Measurements from ENCODE around the gene MTSS2.
A peak's percentile ranks its signal among the peaks of the same experiment; 100 is the strongest.

Gene MTSS2, protein sequence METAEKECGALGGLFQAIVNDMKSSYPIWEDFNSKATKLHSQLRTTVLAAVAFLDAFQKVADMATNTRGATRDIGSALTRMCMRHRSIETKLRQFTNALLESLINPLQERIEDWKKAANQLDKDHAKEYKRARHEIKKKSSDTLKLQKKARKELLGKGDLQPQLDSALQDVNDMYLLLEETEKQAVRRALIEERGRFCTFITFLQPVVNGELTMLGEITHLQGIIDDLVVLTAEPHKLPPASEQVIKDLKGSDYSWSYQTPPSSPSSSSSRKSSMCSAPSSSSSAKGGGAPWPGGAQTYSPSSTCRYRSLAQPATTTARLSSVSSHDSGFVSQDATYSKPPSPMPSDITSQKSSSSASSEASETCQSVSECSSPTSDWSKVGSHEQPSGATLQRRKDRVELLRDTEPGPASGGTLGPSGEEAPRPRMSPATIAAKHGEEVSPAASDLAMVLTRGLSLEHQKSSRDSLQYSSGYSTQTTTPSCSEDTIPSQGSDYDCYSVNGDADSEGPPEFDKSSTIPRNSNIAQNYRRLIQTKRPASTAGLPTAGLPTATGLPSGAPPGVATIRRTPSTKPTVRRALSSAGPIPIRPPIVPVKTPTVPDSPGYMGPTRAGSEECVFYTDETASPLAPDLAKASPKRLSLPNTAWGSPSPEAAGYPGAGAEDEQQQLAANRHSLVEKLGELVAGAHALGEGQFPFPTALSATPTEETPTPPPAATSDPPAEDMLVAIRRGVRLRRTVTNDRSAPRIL

DNA sequence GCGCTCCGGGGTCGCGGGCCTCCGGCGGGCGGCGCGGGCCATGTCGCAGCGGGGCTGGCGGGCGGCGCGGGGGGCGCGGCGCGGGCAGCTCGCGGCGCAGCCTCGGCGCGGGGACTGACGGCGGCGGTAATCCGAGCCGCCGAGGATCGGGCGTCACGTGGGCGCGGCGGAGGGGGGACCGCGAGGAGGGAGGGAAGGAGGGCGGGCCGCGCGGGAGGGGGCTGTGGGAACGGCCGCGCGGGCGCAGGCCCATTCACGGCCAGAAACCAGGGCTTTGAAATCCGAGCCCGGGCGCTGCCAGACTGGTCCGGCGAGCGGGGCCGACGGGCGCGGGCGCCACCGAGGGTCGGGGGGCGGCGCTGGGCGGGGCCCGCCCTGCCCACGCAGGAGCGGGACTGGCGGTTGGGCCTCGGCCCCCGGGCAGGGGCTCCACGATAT lies at the start of gene MTSS2:
Gene MTSS2, minus strand, starts transcription at position 116 of the 438 bp plus-strand sequence. CDS start 262 bp downstream, outside the sequence.
- peak; percentile 84 for DNase-seq

DNA sequence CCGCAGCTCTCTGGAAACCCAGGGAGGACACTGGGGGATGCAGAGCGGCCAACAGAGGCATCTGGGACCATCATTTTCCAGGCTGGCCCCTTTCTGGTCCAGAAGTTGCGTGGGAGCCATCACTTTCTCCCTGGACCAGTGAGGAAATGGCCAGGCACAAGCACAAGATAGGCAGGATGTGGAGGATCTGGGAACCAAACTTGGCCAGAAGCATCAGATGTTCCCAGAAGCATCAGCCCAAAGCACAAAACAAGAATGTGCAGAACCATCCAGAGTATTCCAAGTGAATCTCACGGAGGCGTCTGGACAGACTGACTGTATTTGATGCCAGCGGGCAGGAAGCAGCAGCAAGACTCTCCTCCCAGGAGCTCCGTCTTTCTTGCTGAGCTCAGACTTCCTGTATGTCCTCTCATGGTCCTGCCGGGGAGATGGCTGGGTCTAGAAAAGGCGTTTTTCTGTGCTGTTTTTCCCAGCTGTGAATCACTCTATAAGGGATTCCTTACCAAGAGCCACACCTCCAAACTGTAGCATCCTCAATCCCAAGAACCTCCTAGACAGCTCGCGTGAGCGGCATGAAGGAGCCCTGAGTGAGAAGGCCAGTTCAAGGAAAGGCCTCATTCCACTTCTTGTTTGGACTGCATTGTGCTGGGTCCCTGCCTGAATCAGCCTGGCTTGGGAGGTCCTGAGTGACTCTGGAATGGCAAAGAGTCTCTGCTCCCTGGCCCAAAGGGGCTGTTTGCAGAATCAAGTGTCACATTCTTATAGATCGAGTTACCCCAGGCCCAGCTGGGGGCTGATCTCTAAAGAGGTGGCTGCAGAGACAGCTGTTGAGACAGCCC lies 49.5 kb upstream of the MTSS2 start:
- peak; percentile 84 for DNase-seq

DNA sequence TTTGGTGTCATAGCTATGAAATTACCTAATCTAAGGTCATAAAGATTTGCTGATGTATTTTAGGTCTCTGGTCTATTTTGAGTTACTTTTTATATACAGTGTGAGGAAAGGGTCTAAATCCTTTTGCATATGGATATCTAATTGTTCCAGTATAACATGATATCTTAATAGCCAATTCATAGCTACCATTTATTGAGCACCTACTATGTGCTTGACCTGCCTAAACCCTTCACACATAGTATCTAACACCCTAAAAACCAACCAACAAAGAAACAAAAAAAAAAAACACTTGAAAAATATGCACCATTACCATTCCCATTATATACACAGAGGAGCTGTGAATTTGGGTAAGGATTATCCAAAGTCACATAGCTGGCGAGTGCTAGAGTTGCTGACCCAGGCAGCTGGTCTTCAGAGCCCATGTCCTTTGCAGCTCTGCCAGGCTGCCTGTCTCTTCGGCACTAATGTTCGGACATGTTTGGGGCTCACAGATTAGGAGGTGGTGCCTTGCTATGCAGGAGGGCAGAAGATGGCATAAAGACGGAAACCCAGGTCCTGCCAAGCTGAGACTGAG lies 48.8 kb upstream of the MTSS2 start:
- DNase-seq: no peak

DNA sequence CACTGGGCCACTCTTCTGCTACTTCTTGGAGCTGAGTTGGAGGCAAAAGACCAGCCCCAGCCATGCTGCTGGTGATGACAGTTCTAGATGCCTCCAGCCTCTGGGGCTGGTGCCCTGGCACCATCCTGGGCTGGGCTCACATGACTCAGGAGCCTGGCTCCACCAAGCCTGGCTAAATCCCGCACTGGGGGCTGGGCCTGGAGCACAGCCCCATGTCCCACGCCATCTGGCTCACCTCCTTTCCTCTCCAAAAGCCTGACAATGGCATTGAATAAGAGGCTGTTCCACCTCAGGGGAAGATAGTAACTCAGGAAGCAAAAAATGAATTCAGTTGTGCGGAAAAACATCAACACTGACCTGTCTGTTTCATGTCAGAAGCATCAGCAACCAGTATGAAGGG lies 45.1 kb upstream of the MTSS2 start:
- DNase-seq: no peak

DNA sequence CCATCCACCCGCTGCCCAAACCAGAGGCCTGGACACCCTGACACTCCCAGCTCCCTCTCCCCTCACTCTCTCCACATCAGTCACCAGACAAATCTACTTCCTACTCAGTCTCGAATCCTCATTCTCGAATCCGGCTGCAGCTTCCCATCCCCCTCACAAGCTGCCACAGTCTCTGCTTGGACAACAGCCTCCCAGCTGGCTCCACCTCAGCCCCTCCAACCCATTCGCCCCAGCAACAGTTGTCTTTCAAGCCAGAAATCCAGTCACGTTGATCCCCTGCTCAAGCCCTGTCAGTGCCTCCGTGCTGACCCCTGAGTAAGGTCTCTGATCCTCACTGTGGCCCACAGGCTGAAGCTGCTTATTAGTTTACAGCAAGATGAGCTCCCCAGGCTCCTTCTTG lies 44.2 kb upstream of the MTSS2 start:
- no peak for DNase-seq

DNA sequence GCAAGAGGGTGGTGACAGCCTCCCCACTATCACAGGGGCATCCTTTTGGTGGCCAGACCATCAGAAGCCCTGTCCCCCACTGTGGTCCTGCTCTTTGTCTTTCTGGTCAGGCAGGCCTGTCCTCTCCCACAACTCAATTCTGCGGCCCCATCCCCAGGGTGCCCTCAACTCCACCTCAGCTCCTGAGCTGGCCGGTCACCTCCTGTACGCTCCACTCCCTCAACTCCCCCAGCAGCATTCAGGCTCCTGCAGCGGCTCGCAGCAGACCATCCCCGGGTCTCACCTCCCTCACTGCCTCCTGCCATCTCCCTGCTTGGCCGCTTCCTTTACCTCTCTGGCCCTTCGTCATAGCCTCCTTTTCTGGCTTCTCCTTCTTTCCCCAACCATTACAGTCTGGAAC lies 43.4 kb upstream of the MTSS2 start:
- DNase-seq: no peak

- no peak for DNase-seq
Observed at GRCh38 chr16:70728150-70728549, 42.3 kb upstream of the MTSS2 start.

DNA sequence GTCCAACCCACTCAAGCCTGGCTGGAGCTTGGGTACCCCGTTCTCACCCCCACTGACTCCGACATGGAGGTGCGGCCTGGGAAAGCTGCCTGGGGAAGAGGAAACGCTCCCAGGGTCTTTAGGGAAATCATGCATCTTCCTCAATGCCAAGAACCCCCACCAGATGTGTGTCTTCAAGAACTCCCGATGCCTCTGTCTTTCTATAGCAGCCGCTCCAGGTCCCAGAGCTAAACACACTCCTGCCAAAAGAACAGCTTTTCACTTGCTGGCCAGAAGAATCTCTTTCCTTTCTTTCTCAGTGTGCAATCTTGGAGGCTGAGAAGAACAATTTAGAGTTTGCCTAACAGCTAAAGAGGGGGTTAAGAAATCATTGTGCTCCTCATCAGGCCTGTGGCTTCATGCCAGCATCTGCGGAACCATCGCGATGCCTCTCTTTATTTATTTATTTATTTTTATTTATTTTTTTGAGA lies 41.1 kb upstream of the MTSS2 start:
- no peak for DNase-seq

GRCh38 chr16:70725912-70726828 lies 40.3 kb upstream of the MTSS2 start:
- DNase-seq: no peak

DNA sequence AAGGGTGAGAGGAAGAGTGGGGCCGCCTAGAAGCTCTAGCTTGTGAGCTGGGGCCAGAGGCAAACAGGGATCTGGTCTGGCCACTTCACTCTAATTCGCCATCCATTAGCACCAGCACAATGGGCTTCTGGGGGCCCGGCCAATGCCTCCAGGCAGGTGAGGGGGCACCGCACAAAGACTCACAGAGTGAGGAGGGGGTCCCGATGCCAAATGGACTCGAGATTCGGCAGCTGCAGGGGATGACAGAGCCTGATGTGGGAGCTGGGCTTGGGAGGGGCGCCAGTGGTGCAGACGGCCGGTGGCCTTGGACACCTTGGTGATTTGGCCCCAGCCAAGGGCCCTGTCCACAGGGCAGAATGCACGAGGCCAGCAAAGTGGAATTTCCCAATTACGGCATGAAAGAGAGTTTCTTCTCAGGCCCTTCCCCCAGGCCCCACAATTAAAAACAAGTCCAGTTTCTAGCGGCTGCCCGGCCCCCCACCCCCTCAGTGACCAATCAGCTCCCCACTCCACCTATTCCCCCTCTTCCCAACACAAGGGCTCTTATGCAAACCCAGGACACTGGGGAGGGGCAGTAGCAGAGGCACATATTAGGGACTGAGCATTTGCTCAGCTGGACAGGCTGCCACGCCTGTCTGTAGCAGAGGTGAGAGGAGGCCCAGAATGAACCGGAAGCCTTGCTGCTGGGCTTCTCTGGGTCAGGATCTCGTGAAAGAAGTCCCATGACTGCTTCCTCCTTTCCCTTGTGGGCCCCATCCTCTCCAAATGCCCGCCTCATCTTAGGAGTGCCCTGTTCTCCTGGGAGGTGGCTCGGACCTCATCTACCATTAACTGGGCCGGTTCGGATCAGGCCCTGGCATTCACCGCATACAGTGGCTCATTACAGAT lies 39.4 kb upstream of the MTSS2 start:
- DNase-seq: no peak

- DNase-seq: no peak
Observed at GRCh38 chr16:70724146-70725023, 38.5 kb upstream of the MTSS2 start.

GRCh38 chr16:70723740-70724145 lies 37.9 kb upstream of the MTSS2 start:
- no peak for DNase-seq

DNA sequence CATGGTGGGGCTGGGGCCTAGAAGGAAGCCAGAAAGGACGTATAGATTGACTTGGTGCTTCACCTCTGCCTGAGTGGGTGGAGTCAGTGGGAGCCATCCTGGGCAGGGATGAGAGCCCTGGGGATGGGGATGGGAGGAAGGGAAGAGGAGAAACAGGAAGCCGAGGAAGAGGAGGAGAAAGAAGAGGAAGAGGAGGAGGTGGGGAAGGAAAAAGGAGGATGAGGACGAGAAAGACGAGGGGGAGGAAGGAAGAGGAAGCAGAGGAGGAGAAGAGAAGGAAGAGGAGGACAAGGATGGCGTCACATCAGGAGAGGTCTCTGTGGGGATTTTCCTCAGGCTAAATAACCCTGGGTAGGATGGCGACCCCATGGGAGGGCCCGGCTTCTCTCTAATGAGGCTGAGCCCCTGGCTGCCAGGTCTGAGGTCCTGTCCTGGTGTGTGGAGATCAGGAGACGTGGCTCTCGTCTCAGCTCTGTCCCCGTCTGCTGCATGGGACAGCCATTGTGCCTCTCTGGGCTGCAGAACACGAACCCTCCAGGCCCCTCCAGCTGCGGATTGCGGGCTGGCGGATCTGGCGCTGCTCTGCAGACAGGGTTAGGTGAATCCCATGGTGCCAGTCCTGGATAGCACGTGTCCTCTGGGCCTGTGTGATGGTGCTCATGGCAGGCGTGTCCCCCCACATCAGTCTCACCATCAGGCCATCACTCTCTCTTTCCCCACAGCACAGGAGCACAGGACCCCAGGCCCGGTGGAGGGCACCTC lies 35.5 kb upstream of the MTSS2 start:
- no peak for DNase-seq

DNA sequence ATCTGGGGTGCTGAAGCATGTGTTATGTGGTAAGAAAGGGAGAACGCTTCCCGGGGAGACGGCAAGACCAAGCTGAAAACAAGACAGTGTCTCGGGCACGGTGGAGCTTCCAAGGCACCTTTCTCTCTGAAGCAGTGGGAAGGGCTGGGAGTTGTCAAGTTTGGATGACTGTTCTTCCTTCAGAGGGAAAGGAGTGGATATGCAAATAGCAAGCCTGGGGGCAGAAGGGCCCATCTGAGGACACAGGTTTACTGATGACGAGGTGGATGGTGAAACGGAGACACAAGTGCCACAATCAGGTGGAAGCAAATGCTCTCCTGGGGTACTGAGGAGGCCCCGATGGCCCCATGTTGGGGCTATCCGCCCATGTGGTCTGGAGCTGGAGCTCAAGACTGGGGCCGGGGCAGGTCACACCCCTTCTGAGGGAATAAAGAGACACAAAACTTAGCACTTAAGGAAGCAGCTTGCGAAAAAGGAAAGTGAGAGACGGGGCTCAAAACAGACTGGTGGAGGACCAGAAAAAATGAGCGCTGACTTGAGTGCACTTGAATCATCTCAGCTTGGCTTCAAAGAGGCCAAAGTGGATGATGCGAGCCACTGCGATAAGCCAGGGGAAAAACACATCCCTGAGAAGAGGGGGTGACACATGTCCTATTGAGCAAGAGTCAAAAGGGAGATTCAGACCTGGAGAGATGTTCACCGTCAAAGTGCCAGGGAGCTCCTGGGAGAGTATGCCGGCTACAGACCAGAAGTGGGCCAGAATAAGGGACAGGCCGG lies 34.8 kb upstream of the MTSS2 start:
- DNase-seq: no peak

DNA sequence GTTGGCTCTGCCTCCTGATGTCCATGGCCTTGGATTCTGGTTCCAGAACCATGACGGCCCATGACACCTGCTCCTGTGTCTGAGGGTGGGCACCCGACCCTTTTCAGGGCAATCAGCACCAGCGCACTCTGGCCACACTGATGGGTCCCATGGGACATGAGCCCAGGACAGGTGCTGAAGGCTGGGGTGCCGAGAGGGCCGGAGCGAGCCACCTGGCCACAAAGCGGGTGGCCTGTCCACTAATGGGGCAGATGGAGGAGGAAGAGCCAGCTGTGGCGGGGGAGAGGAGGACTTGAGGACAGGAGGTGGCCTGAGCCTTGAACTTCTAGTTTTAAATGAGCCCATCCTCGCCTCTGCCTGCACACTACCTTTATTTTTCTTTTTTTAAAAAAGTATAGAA lies 31.2 kb upstream of the MTSS2 start:
- DNase-seq: no peak

GRCh38 chr16:70715860-70716357 lies 30.1 kb upstream of the MTSS2 start:
- peak; percentile 60 for DNase-seq

DNA sequence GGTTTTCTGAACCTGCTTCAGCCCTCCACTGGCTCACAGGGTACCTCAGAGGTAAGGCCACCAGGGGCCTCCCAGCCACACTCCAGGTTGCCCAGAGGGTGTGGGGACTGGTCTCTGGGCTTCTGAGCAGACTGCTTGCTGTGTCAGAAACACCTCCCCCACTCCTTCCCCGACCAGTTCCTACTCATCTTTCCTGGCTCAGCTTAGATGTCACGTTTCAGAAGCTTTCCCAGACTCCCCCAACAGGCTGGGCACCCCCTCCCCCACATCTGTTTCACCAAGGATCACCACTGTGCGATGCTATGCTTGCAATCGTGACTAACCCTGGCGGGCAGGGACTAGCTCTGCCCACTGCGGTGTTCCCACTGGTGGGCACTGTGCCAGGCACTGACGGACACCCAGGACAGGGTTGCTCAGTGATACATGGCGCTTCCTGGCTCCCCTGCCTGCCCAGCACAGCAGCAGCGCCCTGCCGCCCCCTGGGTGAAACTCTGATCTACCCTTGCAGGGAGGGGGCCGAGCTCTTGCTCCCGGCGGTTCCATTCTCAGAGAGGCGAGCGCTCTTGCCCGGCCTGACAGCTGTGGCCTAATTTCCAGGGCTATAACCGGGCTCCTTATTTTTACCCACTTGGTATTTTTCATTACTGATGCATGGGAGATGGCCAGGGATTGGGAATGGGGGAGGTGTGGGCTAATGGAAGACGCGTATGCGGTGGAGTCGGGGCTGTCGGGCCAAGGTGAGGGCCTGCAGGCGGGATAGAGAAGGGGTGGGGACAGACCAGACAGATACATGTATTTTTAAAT lies 29.4 kb upstream of the MTSS2 start:
- peak; percentile 100 for DNase-seq

Measured in EL (cell line).